ENCODE measurements around the gene ZNF574.
"Not testable (repeated sequence)": the region's sequence is repeated elsewhere in the genome, so short reads cannot be mapped to it uniquely, and the experiment has no call there.

ZNF574 gene

GRCh38 chr19:42075616-42076379, at the start of gene ZNF574:
Gene ZNF574, plus strand, starts transcription at chr19:42076166. Its CDS starts 2,441 bp downstream, at chr19:42078607.
- DNase-seq, result peak; percentile 98

- DNase-seq, result no peak
These were observed 47.4 kb upstream of the ZNF574 start for GRCh38 chr19:42028304-42029216.

GRCh38 chr19:42030645-42031440, 45.1 kb upstream of the ZNF574 start:
- DNase-seq, result no peak

GRCh38 chr19:42032431-42032830, 43.5 kb upstream of the ZNF574 start:
- DNase-seq, result peak; percentile 28

GRCh38 chr19:42033413-42033812, 42.6 kb upstream of the ZNF574 start:
- no peak for DNase-seq

- not testable (repeated sequence) for DNase-seq
These were observed 41.1 kb upstream of the ZNF574 start for GRCh38 chr19:42034640-42035391.

GRCh38 chr19:42037649-42038048, 38.3 kb upstream of the ZNF574 start:
- DNase-seq, result no peak

GRCh38 chr19:42038666-42039065, 37.3 kb upstream of the ZNF574 start:
- DNase-seq, result no peak

- DNase-seq, result no peak
These were observed 35.9 kb upstream of the ZNF574 start for GRCh38 chr19:42040031-42040430.

GRCh38 chr19:42040491-42040890, 35.5 kb upstream of the ZNF574 start:
- not testable (repeated sequence) for DNase-seq

- no peak for DNase-seq
These were observed 33.4 kb upstream of the ZNF574 start for GRCh38 chr19:42042455-42043170.

- DNase-seq, result no peak
These were observed 30.4 kb upstream of the ZNF574 start for GRCh38 chr19:42045575-42045974.

- no peak for DNase-seq
These were observed 27.0 kb upstream of the ZNF574 start for GRCh38 chr19:42048992-42049391.

GRCh38 chr19:42051166-42052115, 24.5 kb upstream of the ZNF574 start:
- no peak for DNase-seq

GRCh38 chr19:42052241-42052863, 23.6 kb upstream of the ZNF574 start:
- no peak for DNase-seq

GRCh38 chr19:42053037-42053935, 22.7 kb upstream of the ZNF574 start:
- DNase-seq, result no peak

- no peak for DNase-seq
These were observed 21.8 kb upstream of the ZNF574 start for GRCh38 chr19:42054205-42054604.

- DNase-seq, result no peak
These were observed 18.1 kb upstream of the ZNF574 start for GRCh38 chr19:42057846-42058245.

- DNase-seq, result no peak
These were observed 16.8 kb upstream of the ZNF574 start for GRCh38 chr19:42059196-42059595.

Measured in NCI-H1048 (cell line).